Measurements from ENCODE around the gene ACVR2B. TPM values are rescaled to one million over a fixed set of nuclear protein-coding genes. Genes with fewer than 3 reads are reported as not detected.

The ACVR2B gene
- total RNA-seq, 4 donors from 2014 or later, result 8.7 to 15.3 (median 12.6) TPM

- DNase-seq (ENCODE audit: low spot score in 2 of 2), result no peak
- H3K27ac ChIP-seq, result no peak overlapping the region
- WGBS, 2 donors, result 77 to 78% methylated on average over 10 of the region's 10 CpGs
- H3K9me3 ChIP-seq, result no peaks in the 10 kb centered on the region
- TF ChIP-seq, protein P1, sequence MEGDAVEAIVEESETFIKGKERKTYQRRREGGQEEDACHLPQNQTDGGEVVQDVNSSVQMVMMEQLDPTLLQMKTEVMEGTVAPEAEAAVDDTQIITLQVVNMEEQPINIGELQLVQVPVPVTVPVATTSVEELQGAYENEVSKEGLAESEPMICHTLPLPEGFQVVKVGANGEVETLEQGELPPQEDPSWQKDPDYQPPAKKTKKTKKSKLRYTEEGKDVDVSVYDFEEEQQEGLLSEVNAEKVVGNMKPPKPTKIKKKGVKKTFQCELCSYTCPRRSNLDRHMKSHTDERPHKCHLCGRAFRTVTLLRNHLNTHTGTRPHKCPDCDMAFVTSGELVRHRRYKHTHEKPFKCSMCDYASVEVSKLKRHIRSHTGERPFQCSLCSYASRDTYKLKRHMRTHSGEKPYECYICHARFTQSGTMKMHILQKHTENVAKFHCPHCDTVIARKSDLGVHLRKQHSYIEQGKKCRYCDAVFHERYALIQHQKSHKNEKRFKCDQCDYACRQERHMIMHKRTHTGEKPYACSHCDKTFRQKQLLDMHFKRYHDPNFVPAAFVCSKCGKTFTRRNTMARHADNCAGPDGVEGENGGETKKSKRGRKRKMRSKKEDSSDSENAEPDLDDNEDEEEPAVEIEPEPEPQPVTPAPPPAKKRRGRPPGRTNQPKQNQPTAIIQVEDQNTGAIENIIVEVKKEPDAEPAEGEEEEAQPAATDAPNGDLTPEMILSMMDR (IDR thresholded peaks at IDR 0.05), result no peak
- TF ChIP-seq EP300 (IDR thresholded peaks at IDR 0.05) (no peak), POLR2A (IDR thresholded peaks at IDR 0.05) (no peak)
- no peaks in the 10 kb centered on the region for H3K4me1 ChIP-seq
- H3K4me3 ChIP-seq, result no peak overlapping the region
- no peaks in the 10 kb centered on the region for H3K27me3 ChIP-seq
- H3K36me3 ChIP-seq, result peaks cover 6 to 86% (median 12%) of the 10 kb centered on the region in 3 donors
These were observed 29.3 kb downstream of the ACVR2B start for GRCh38 chr3:38482951-38483350.

- Histone ChIP-seq H3K9me3 (no peaks in the 10 kb centered on the region), H3K4me3 (no peak overlapping the region), H3K27ac (no peak overlapping the region), H3K36me3 (peaks cover 3 to 47% (median 10%) of the 10 kb centered on the region in 3 donors), H3K27me3 (no peaks in the 10 kb centered on the region), H3K4me1 (peaks cover 0 to 20% (median 0%) of the 10 kb centered on the region in 4 donors)
- no peak for DNase-seq (ENCODE audit: low spot score in 2 of 2)
- TF ChIP-seq EP300 (IDR thresholded peaks at IDR 0.05), result no peak
- TF ChIP-seq POLR2A (IDR thresholded peaks at IDR 0.05), result no peak
- 54 to 65% methylated on average over 3 of the region's 3 CpGs for WGBS, 2 donors
These were observed 33.6 kb downstream of the ACVR2B start for GRCh38 chr3:38487323-38487722.

DNA sequence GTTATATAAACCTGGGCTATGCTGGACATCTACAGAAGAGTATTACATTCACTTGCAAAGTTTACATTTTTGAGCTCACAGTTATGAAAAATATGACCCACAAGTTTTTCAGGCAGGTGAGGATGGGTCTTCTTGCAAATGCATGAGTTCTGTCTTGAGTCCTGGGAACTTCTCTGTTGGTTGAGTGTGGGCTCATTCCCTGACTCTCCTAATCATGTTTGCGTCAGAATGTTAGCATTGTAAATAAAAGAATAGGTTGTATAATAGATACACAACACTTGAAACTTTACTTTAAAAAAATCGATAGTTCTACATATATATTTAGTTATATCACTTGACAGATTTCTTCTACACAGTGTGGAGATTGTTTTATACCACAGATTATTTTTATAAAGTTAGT lies 35.3 kb downstream of the ACVR2B start:
- peaks cover 0 to 20% (median 0%) of the 10 kb centered on the region in 4 donors for H3K4me1 ChIP-seq
- H3K27ac ChIP-seq, result peak overlapping the region in 1 of 4 donors; percentile 76
- no peak overlapping the region for H3K4me3 ChIP-seq
- DNase-seq (ENCODE audit: low spot score in 2 of 2), result no peak
- H3K9me3 ChIP-seq, result no peaks in the 10 kb centered on the region
- peaks cover 0 to 30% (median 0%) of the 10 kb centered on the region in 3 donors for H3K36me3 ChIP-seq
- WGBS, 2 donors, result 93 to 94% methylated on average over 2 of the region's 2 CpGs
- no peaks in the 10 kb centered on the region for H3K27me3 ChIP-seq
- TF ChIP-seq, protein P1 (IDR thresholded peaks at IDR 0.05), result no peak
- TF ChIP-seq POLR2A (IDR thresholded peaks at IDR 0.05), result no peak
- no peak for TF ChIP-seq EP300 (IDR thresholded peaks at IDR 0.05)

DNA sequence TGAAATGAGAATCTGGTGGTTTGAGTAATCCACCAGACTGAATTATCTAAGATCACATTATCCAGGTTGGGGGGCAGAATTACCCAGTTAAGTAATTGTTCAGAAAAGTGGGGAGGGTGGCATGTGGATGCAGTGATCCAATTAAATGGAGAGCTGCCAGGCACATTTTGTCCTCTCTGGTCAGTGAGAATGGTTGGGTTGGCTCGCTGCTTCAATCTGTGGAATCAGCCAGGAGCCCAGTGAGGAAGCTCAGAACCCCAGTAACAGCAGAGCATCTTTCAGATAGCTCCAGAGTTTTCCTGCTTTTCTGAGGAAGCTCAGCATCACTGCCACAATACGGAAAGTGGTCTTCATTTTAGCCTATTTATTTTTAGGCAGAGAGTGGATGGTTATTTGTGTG lies 36.1 kb downstream of the ACVR2B start:
- peak overlapping the region in 2 of 4 donors; percentile 25 to 76 for H3K27ac ChIP-seq
- H3K4me1 ChIP-seq, result peaks cover 0 to 20% (median 0%) of the 10 kb centered on the region in 4 donors
- H3K4me3 ChIP-seq, result no peak overlapping the region
- no peaks in the 10 kb centered on the region for H3K27me3 ChIP-seq
- DNase-seq (ENCODE audit: low spot score in 2 of 2), result peak in 1 of 2 donors; percentile 74
- no peaks in the 10 kb centered on the region for H3K9me3 ChIP-seq
- WGBS, 2 donors, result 84 to 88% methylated on average over 2 of the region's 2 CpGs
- H3K36me3 ChIP-seq, result peaks cover 0 to 22% (median 0%) of the 10 kb centered on the region in 3 donors
- TF ChIP-seq EP300 (IDR thresholded peaks at IDR 0.05) (peak in 1 of 2 donors; percentile 46), POLR2A (IDR thresholded peaks at IDR 0.05) (no peak)
- TF ChIP-seq, protein P1 (IDR thresholded peaks at IDR 0.05), result no peak

DNA sequence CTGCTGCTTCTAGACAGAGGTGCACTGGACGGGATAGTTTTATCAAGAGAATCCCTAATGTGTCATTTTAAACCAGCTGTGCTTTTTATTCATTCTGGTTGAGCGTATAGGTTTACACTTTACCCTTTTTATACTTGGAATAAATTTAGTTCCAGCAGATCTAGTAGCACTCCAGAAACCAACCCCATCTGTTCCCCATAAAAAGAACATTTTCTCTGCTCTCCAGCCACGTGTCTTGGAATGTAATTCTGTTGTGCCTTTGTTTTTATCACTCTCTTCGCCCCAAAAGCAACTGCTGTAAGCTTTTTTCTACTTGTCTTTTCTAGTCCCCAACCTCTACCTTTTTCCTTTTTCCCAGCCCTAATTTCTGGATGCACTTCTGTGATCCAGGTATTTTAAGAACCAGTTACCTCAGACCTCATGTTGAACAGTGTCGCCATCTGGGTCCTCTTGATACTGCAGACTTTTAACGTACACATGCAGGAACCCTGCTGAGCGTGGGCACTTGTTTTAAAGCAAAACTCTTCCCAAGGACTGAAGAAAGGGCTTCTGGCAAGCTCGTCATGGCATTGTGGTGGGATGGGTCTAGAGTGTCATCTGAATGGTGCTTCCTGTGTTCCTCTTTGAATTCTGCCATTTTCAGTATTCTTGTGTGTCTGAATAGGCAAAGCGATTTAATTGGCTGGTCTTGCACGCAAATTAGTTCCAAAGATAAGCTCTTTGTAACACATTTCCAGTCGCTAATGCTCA lies 36.8 kb downstream of the ACVR2B start:
- peak overlapping the region in 2 of 4 donors; percentile 25 to 76 for H3K27ac ChIP-seq
- 68 to 72% methylated on average over 11 of the region's 11 CpGs for WGBS, 2 donors
- no peaks in the 10 kb centered on the region for H3K27me3 ChIP-seq
- H3K9me3 ChIP-seq, result no peaks in the 10 kb centered on the region
- peaks cover 0 to 20% (median 0%) of the 10 kb centered on the region in 4 donors for H3K4me1 ChIP-seq
- TF ChIP-seq EP300 (IDR thresholded peaks at IDR 0.05), result no peak
- TF ChIP-seq POLR2A (IDR thresholded peaks at IDR 0.05), result no peak
- TF ChIP-seq, protein P1 (IDR thresholded peaks at IDR 0.05), result no peak
- H3K4me3 ChIP-seq, result no peak overlapping the region
- no peak for DNase-seq (ENCODE audit: low spot score in 2 of 2)
- H3K36me3 ChIP-seq, result peaks cover 0 to 16% (median 0%) of the 10 kb centered on the region in 3 donors
